HK-2 (cell line): ENCODE results near the gene DCAF11.
A peak's percentile ranks its signal among the peaks of the same experiment; 100 is the strongest.

ENCODE experiments used
- DNase-seq: peaks from one replicate; pipeline ENCODE4 v3.0.0-alpha.2; 2018; ENCODE audit not compliant: unreplicated experiment

Gene DCAF11

GRCh38 chr14:24114532-24115421 lies at the start of gene DCAF11, which contains the start of gene NRL:
Gene DCAF11 (plus strand): TSS chr14:24114777. CDS start chr14:24115595, 818 bp downstream.
Gene NRL (minus strand): TSS chr14:24114949. CDS start chr14:24082848, 32,101 bp downstream.
- DNase-seq, result peak; percentile 99

GRCh38 chr14:24064856-24065255 lies 49.7 kb upstream of the DCAF11 start:
- DNase-seq, result no peak

GRCh38 chr14:24065408-24065807 lies 49.2 kb upstream of the DCAF11 start:
- no peak for DNase-seq

- no peak for DNase-seq
Observed at GRCh38 chr14:24066496-24067132, 48.0 kb upstream of the DCAF11 start.

DNA sequence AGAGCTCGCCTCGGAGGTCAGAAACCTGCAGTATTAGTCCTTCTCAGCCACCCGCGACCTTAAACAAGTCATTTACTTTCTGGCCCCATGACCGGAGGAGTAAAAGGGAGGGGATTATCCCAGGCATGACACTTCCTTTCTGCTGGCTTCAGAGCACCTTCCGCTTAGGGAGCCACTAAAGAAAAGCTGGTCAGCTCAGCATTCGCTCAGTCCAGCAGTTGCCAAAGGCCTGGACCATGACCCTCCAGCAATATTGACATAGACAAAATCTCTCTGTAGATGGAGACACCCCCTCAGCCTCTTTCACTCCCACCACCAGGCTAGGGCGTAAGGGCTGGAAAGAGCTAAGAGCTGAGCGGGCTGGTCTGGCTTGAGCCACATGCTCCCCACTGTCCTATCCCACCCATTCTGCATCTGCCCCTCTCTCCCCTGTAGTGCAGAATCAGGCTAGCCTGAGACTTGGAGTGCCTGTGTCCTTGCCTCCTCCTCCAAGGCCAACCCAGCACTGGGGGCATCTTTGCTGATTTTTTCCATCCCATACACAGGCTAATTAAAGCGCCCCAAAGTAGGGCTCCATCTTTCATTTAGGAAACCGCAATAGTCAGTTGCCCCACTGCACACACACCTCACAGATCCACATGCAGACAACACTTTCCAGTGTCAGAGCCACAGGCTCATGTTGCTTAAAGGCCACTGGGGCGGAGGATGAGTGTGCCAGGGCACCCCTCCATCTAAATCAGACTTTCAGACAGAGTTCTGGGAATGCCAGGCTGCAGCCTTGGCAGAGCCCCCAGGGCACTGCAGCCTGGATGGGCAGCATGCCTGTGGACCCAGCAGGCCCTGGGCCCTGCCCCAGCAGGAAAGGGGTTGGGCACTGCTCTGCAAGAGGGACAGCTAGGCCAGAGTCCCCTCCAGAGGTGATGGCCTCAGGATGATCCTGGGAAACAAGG lies 47.2 kb upstream of the DCAF11 start:
- DNase-seq, result no peak

DNA sequence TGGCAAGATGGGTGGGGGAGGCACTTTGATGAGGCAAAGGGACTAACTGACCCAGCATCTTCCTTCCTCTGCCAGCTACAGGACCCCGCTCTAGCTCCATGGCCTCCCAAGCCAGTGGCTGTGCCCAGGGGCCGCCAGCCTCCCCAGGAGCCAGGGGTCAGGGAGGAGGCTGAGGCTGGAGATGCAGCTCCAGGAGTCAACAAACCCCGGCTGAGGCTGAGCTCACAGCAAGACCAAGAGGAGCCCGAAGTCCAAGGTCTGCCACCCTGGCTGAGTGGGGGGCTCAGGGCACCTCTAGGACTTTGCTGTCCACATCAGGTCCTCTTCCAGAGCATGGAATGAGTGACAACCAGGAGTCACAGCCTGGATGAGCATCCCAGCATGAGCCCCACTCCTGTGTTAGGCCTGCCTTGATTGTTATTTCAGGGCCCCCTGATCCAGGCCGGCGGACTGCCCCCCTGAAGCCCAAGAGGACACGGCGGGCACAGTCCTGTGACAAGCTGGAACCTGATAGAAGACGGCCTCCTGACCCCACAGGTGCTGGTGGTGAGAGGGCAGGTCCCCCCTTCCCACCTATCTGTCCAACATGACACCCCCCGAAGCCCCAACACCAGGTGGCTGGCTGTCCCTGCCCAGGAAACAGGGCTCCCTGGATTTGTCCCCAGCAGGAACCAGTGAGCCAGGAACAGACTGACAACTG lies 45.7 kb upstream of the DCAF11 start:
- DNase-seq, result no peak

- DNase-seq, result no peak
Observed at GRCh38 chr14:24069411-24069735, 45.2 kb upstream of the DCAF11 start.

DNA sequence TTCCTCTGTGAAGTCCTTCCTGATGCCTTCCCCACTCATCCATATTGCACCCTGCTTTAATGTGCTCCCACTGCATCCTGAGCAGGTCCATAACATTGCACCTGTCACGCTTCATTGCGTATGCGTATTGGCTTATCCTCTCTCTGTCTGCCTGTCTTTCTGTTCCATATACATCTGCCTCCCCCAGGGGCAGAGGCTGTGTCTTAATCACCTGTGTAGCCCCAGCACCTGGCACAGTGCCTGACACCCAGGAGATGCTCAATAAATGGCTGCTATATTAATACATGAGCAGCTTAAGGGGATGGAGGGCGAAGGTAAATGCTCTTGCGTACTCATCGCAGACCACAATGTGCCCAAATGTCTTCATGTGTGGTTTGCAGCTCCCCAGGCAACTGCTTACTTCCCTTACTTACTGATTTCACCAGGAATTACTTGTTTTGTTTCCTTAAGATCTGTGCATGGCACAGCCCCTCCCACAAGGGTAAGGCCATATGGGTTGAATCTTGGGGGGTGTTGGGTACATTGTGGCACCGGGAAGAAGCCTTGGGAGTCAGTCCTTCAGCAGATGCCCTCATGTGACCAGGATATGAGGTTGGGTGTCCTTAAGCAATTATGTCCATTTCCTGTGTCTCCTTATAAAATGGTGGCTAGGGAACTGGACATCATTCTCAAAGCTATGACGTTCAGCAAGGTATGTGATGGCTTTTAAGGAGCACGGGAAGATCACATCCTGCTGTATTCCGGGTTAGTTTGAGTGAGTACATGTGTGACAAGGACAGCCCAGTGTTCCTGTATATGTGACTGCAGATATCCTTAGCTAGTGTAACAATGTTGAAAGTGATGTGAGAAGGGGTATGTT lies 44.1 kb upstream of the DCAF11 start:
- DNase-seq, result no peak

DNA sequence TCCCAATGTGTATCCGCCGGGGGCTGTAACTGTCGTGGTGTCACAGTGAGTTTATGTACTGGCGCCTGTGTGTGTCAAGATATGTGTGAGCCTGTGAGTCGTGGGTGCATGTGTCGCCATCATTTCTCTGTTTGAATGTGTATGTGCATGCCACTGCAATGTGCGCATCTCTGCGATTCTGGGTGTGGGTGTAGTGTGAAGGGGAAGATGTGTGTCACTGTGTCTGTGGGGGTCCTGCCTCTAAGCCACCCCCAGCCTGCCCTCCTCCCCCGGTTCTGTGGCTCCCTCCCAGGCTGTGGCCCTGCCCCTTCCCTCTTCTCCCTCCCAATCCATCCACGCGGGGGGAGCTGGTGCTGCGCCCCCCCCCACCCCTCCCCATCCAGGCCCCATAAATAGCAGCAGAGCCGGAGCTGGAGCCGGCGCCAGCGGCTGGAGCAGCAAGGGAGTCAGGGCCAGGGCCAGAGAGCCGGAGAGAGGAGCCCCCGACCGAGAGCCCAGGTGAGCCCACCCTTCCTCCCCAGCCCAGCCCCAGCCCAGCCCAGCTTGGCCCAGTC lies 43.4 kb upstream of the DCAF11 start, which contains the start of gene CPNE6:
Gene CPNE6, plus strand, starts transcription at position 419 of the 554 bp plus-strand sequence. CDS start 1,375 bp downstream, outside the sequence.
- no peak for DNase-seq

DNA sequence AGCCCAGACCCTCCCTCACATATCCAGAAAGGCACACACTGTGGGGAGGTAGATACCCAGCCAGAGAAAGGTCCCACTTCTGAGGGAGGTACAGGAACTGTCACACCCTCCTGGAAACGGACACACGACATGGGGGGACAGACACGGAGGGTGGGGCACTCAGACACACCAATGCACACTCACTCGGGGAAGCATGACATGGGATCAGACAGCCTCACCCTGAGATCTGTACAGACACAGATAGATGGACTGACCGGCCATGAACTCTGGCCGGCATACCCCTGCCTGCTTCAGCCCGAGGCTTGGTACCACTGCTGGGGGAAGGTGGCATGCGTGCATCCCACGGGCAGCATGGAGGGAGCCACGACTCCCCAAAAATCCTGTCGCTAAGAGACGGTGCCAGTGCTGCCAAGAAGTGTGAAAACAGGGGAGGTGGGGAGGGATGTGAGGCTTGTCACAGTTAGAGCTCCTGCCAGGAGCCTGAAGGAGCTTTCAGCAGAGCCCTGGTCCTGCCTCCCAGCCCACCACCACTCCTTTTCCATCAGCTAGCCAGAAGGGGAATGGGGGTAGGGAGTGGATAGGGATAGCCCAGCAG lies 42.6 kb upstream of the DCAF11 start:
- no peak for DNase-seq

GRCh38 chr14:24072436-24072835 lies 42.1 kb upstream of the DCAF11 start:
- no peak for DNase-seq

GRCh38 chr14:24072881-24073877 lies 41.4 kb upstream of the DCAF11 start:
- DNase-seq, result no peak

DNA sequence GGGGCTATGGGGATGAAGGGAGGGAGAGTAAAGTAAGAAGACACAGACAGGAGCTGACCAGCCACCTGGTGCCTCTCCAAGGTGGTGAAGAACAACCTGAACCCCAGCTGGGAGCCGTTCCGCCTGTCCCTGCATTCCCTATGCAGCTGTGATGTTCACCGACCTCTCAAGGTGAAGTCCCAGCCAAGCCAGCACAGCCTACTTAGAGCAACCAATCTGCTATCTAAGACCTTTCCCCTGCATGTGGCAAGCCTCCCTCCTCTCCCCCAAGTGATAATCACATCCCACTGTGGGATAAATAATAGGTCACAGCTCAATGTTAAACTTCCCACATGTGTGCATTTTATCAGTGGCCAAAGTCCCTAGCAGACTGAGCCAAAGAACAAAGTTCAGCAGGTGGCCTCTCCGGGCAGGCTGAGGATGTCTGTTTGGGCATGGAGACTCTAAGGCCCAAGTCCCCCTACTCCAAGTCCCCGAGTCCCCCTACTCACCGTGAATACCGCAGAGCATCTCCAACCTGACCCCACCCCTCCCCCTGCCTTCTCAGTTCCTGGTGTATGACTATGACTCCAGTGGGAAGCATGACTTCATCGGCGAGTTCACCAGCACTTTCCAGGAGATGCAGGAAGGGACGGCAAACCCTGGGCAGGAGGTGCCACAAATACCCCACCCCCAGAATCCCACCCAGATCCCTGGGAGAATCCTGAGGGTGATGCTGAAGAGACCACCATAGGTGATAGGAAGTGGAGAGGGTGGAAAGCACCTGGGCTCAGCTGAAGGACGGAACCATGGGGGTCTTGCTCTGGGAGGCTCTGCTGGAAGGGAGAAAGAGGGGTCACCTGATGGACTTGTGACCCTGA lies 39.7 kb upstream of the DCAF11 start:
- DNase-seq, result no peak

GRCh38 chr14:24075485-24076301 lies 38.9 kb upstream of the DCAF11 start:
- DNase-seq, result no peak

DNA sequence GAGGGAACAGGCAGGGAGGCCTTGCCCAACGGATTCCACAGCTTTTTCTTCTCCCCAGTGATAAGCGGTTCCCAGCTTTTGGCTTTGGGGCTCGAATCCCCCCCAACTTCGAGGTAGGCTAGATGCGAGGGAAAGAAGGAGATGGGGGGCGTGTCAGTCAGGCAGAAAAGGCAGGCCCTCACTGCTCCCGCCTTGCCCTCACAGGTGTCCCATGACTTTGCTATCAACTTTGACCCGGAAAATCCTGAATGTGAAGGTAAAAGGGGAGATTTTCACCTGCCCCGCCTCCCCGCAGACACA lies 38.3 kb upstream of the DCAF11 start:
- no peak for DNase-seq

GRCh38 chr14:24077086-24077485 lies 37.5 kb upstream of the DCAF11 start:
- no peak for DNase-seq

DNA sequence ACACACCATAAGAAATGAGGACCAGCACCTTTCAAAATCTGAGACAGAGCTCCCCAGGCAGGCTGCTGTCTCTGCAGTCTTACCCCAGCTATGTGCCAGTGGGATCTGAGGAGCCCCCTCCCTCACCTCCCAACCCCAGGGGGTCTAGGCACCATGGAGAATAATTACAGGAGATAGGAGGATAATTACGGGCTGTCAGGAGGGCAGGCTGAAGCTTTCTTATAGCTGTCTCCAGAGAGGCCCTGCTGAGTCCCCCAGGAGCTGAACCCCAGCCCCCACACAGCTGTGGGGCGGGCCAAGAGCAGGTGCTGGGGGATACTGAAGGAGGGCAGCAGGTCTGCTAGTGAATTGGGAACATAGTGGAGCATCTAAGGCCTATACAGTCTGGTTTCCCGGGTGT lies 36.4 kb upstream of the DCAF11 start:
- no peak for DNase-seq
